Dendritic cell treated with granulocyte-macrophage colony-stimulating factor and Interleukin-4, amounts not matched to agents 40 ng/mL and 50 ng/mL, for 4 days (primary cell): ENCODE data around the gene MMP20.

ENCODE experiments used
- H3K27ac Mint-ChIP-seq: one replicate; pipeline ENCODE4 v1.8.0; 2022; ENCODE audit warnings: mild to moderate bottlenecking, mixed read lengths
- H3K27me3 Mint-ChIP-seq: one replicate; pipeline ENCODE4 v1.8.0; 2022; ENCODE audit warnings: mild to moderate bottlenecking, mixed read lengths
- H3K36me3 Mint-ChIP-seq: one replicate; pipeline ENCODE4 v1.8.0; 2022; ENCODE audit warnings: low read depth, mixed read lengths
- H3K4me1 Mint-ChIP-seq: one replicate; pipeline ENCODE4 v1.8.0; 2022; ENCODE audit warnings: low read depth, mixed read lengths
- H3K4me3 Mint-ChIP-seq: one replicate; pipeline ENCODE4 v1.8.0; 2022; ENCODE audit warnings: mild to moderate bottlenecking, moderate library complexity, mixed read lengths
- H3K9me3 Mint-ChIP-seq: one replicate; pipeline ENCODE4 v1.8.0; 2022; ENCODE audit warnings: mixed read lengths
- intact Hi-C: fragments of 100-400 bp; cut with micrococcal nuclease; formaldehyde crosslinking; loops from one replicate; pipeline ENCODE4 v1.15.0; 2022

MMP20 gene

DNA sequence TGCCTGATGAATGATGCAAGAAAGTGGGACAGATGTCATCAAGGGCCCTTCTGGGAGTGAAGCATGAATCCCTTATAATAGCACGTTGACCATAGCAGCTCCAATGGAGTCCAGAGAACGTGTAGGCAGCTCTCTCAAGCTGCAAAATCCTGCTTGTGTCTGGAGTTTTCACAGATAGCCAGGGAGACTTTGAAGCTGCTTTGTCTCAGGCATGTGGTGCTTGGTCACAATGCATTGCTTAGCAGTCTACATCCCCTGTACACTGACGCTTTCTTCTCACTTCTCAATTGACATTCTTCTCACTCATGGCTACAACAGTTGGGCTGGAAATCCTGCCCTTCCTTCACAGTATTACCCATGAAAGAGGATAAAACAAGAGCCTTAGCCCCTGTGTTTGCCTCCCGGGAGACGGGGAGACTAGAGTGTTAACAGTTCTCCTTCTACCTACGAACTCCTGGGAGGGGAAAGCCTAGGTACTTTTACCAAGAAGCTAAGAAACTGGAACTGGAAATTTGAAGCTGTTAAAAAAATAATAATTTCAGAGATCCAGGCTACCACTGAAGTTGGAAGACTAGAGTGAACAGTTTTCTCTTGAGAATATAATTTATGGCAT lies 73.9 kb downstream of the MMP20 start:
- Mint-ChIP-seq H3K4me3 (no peak overlapping the region), H3K36me3 (no peaks in the 10 kb centered on the region), H3K27ac (no peak overlapping the region), H3K9me3 (no peaks in the 10 kb centered on the region), H3K27me3 (no peaks in the 10 kb centered on the region), H3K4me1 (peaks cover 7% of the 10 kb centered on the region)
- intact Hi-C loops = no loop called here

DNA sequence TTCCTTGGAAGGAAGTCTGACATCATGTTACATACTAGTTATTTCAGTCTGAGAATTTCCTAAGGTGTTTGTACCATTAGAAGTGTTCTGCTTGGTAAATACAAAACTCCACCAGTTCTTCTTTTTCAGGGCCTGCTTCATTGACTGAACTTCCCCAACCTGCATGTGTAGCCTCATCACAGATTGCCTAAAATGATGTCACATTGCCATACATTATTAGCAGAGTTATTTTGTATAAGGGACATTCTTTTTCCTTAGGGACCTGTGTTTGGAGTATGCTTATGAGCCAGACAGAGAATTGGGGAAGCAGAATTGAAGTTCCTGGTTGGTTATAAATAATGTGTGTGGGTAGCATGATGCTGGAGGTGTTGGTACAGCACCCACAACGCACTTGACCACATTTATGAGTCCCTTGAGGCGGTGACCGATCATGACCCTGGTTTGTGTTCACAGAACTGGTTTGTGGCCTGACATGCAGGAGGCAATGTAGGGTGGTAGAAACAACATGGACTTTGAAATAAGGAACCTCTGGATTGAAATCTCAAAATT lies 78.1 kb downstream of the MMP20 start:
- no peak overlapping the region for H3K4me3 Mint-ChIP-seq
- intact Hi-C loops = no loop called here
- no peaks in the 10 kb centered on the region for H3K36me3 Mint-ChIP-seq
- H3K4me1 Mint-ChIP-seq = peaks cover 14% of the 10 kb centered on the region
- H3K27ac Mint-ChIP-seq = no peak overlapping the region
- peaks cover 3% of the 10 kb centered on the region for H3K27me3 Mint-ChIP-seq
- no peaks in the 10 kb centered on the region for H3K9me3 Mint-ChIP-seq

DNA sequence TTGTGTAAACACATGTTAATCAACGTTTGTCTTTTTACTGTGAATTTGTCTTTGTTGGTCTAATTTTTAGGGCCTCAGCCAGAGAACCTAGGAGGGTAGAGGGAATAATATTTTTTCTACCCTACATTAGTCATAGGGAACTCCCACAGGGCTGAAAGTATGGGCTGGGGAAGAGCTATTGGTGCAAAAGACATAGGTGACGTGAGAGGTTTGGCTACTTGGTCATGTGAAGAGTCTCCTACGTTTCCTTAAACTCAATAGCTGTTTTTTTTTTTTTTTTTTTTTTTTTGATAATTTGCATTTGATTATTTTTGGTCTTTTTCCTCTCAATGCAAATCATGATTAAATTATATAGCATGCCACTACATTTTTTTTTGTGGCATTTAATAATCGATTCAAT lies 78.7 kb downstream of the MMP20 start:
- no peaks in the 10 kb centered on the region for H3K36me3 Mint-ChIP-seq
- H3K4me3 Mint-ChIP-seq = no peak overlapping the region
- no peaks in the 10 kb centered on the region for H3K9me3 Mint-ChIP-seq
- peaks cover 14% of the 10 kb centered on the region for H3K4me1 Mint-ChIP-seq
- intact Hi-C loops = no loop called here
- H3K27me3 Mint-ChIP-seq = peaks cover 3% of the 10 kb centered on the region
- no peak overlapping the region for H3K27ac Mint-ChIP-seq

DNA sequence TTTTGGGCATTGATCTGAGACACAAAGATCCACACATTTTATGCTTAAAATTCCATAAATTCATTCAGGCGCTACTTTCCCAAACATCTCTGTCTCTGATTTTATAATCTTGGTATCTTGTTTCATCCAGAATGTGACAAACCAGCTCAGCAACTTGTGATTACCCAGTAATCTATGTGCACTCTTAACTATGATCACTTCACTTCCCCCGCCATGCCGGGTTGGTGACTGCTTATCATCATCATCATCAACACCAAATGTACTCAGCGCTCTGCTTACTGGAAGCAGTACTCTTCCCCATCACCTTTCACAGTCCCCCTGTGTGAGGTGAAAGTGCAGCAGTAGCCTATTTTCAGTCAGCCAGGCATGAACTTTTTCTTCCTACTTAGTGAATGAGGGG lies 79.4 kb downstream of the MMP20 start:
- Mint-ChIP-seq H3K4me1 (peaks cover 14% of the 10 kb centered on the region), H3K4me3 (no peak overlapping the region), H3K36me3 (no peaks in the 10 kb centered on the region), H3K9me3 (no peaks in the 10 kb centered on the region), H3K27me3 (peaks cover 3% of the 10 kb centered on the region), H3K27ac (no peak overlapping the region)
- intact Hi-C loops = no loop called here

DNA sequence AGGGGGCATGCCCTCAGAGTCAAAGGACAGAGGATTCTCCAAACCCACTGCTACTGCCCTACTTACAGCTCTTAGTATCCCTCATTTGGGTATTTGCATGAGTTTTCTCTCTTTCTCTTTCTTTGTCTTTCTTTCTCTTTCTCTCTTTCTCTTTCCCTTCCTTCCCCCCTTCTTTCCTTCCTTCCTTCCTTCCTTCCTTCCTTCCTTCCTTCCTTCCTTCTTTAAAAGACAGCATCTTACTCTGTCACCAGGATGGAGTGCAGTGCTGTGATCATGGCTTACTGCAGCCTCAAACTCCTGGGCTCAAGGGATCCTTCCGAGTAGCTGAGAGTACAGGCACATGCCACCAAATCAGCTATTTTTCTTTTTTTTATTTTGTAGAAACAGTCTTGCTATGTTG lies 80.5 kb downstream of the MMP20 start:
- H3K27ac Mint-ChIP-seq = no peak overlapping the region
- intact Hi-C loops = no loop called here

DNA sequence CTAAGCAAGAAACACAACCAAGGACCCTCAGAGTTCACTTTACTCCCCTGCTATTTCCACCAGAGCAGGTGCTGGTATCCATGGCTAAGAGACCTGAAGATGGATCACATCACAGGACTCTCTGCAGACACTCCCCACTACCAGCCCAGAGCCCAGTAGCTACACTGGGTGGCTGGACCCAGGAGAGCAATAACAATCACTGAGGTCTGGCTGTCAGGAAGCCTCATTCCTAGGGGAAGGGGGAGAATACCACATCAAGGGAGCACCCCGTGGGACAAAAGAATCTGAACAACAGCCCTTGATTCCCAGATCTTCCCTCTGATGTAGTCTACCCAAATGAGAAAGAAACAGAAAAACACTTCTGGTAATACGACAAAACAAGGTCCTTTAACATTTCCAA lies 85.6 kb downstream of the MMP20 start:
- Mint-ChIP-seq H3K4me1 (peaks cover 3% of the 10 kb centered on the region), H3K27ac (no peak overlapping the region), H3K27me3 (peaks cover 3% of the 10 kb centered on the region), H3K9me3 (no peaks in the 10 kb centered on the region), H3K36me3 (no peaks in the 10 kb centered on the region), H3K4me3 (no peak overlapping the region)
- intact Hi-C loops = no loop called here

More for the DNA sequence above, 80.5 kb downstream of the MMP20 start:
- Mint-ChIP-seq H3K27me3 (peaks cover 3% of the 10 kb centered on the region), H3K4me1 (peaks cover 14% of the 10 kb centered on the region), H3K4me3 (no peak overlapping the region), H3K36me3 (no peaks in the 10 kb centered on the region), H3K9me3 (no peaks in the 10 kb centered on the region)

DNA sequence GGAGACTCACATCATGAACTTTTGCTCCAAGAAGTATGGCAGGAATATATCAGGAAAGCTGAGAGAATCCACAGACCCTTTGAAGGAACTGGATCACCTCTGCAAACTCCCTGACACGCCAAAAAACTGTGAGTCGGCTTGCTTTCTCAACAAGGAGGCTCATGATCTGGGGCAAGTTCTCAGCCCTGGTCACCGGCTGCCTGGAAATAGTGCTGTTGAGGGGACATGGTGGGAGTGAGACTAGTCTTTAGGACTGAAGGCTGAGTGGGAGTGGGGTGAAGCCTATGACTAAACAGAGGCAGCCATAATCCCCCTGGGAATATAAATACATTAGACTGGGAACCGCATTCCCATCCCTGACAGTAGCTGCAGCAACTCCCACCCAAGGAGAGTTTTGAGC lies 86.2 kb downstream of the MMP20 start:
- Mint-ChIP-seq H3K9me3 (no peaks in the 10 kb centered on the region), H3K4me1 (peaks cover 5% of the 10 kb centered on the region), H3K27me3 (peaks cover 3% of the 10 kb centered on the region), H3K27ac (no peak overlapping the region), H3K36me3 (no peaks in the 10 kb centered on the region), H3K4me3 (no peak overlapping the region)
- intact Hi-C loops = no loop called here

DNA sequence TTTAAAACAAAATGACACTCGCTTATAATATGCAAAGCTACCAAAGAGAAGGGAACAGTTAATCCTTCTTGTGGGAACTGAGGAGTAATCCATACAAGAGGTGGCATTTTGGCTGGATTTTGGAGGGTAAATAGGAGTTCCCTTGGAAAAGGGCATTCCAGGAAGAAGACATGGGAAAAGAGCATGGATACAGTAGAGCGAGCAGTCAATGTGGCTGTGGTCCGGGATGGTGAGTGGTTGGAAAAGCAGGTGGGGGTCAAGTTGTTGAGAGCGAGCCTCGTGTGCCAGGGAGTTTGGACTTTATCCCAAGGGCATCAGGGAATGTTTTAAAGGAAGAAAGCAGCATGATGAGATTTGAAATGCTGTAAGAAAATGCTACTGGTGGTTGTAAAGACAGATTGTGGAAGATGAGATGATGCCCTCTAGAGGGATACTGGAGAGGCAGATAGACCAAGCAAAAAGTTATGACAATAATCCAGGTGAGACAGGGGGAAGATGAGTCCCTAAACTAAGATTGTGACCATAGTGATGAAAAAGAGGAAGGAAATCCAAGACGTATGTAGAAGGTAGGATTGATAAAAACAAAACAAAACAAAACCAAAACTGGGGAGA lies 90.8 kb downstream of the MMP20 start:
- Mint-ChIP-seq H3K36me3 (no peaks in the 10 kb centered on the region), H3K9me3 (no peaks in the 10 kb centered on the region), H3K4me3 (no peak overlapping the region), H3K4me1 (peaks cover 5% of the 10 kb centered on the region), H3K27me3 (no peaks in the 10 kb centered on the region), H3K27ac (no peak overlapping the region)
- intact Hi-C loops = no loop called here

DNA sequence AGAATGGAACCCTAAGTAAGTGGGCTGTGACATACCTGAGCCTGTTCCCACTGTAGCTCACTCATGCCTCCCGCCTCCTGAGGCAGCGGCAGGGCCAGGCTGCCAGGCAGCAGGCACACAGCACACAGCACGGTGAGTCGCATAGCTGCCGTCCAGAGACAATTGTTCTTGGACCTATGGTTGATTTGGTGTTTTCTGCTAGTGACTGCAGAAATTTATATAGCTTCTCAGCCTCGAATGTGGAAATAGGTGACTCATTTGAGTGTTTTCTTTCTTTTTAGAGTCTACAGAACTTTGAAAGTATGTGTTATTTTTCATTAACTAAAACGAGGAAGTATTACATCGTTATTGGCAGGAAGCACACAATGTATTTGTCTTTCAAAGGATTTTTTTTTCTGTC lies 94.6 kb downstream of the MMP20 start, which contains the start of gene MMP7:
MMP7 (minus strand) TSS at position 190 of the 400 bp plus-strand sequence; CDS start at position 143, 47 bp downstream.
- peak within 1 kb of the TSS; percentile 3 for H3K4me3 Mint-ChIP-seq
- H3K4me1 Mint-ChIP-seq = peaks cover 5% of the 10 kb centered on the region
- H3K36me3 Mint-ChIP-seq = no peaks in the 10 kb centered on the region
- intact Hi-C loops = no loop called here
- H3K27me3 Mint-ChIP-seq = no peaks in the 10 kb centered on the region
- no peak within 1 kb of the TSS for H3K27ac Mint-ChIP-seq
- H3K9me3 Mint-ChIP-seq = no peaks in the 10 kb centered on the region

DNA sequence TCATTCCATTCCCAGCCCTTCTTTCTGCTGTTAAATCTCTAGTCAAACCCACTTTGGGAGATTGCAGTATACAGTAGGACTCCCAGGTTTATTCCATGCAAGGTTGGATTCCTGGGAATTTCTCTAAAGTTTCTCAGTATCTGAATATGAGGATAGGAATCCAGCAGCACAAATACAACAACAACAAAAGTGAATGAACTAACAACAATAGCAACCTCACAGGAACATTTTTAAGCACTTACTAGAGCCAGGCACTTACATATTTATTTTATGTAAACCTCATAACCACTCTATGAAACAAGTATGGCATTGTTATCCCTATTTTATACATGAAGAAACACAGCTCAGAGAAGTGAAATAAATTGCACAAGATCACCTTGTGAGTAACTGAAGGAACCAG lies 96.5 kb downstream of the MMP20 start:
- Mint-ChIP-seq H3K9me3 (no peaks in the 10 kb centered on the region), H3K36me3 (no peaks in the 10 kb centered on the region), H3K27ac (no peak overlapping the region), H3K4me1 (no peaks in the 10 kb centered on the region), H3K27me3 (no peaks in the 10 kb centered on the region), H3K4me3 (no peak overlapping the region)
- intact Hi-C loops = no loop called here

DNA sequence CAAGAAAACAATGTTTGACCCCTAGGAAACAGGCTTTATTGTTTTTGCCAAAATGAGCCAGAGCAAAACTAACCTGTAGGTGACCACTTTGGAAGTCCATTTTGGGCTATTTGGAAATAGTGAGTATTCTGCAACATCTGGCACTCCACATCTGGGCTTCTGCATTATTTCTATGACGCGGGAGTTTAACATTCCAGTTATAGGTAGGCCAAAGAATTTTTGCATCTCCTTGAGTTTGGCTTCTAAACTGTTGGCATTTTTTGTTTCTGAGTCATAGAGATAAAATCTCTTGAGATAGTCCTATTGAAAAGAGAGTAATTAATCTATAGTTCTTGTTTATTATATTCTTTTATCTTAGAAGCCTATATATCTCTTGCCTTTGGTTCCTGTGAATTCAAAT lies 97.4 kb downstream of the MMP20 start:
- H3K27me3 Mint-ChIP-seq = no peaks in the 10 kb centered on the region
- H3K27ac Mint-ChIP-seq = no peak overlapping the region
- H3K36me3 Mint-ChIP-seq = no peaks in the 10 kb centered on the region
- no peaks in the 10 kb centered on the region for H3K9me3 Mint-ChIP-seq
- intact Hi-C loops = no loop called here
- H3K4me3 Mint-ChIP-seq = no peak overlapping the region
- H3K4me1 Mint-ChIP-seq = peaks cover 5% of the 10 kb centered on the region

DNA sequence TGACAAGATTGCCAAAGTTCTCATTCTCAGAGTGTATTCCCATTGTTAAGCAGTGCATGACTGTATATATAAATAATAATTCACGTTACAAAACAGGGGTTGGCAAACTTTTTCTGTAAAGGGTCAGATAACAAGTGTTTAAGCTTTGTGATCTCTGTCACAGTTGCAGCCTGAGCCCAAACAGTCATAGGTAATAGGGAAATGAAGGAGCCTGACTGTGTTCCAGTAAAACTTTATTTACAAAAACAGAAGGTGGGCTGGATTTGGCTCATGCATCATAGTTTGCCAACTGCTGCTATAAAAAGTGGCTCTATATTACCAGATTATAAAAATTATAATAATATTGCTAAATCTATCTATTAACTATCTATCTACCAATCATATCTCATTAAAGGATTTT lies 98.1 kb downstream of the MMP20 start:
- Mint-ChIP-seq H3K4me3 (no peak overlapping the region), H3K4me1 (peaks cover 7% of the 10 kb centered on the region), H3K9me3 (no peaks in the 10 kb centered on the region), H3K27ac (no peak overlapping the region), H3K27me3 (no peaks in the 10 kb centered on the region), H3K36me3 (no peaks in the 10 kb centered on the region)
- intact Hi-C loops = no loop called here
